ENCODE results near the gene LRRC15.
A peak's percentile ranks its signal among the peaks of the same experiment; 100 is the strongest.

GRCh38 chr3:194404365-194405140, 35.0 kb upstream of the LRRC15 start:
- no peak for TF ChIP-seq MYC (IDR thresholded peaks at IDR 0.05; ENCODE audit: low read depth, low read length)
- TF ChIP-seq, protein P1, sequence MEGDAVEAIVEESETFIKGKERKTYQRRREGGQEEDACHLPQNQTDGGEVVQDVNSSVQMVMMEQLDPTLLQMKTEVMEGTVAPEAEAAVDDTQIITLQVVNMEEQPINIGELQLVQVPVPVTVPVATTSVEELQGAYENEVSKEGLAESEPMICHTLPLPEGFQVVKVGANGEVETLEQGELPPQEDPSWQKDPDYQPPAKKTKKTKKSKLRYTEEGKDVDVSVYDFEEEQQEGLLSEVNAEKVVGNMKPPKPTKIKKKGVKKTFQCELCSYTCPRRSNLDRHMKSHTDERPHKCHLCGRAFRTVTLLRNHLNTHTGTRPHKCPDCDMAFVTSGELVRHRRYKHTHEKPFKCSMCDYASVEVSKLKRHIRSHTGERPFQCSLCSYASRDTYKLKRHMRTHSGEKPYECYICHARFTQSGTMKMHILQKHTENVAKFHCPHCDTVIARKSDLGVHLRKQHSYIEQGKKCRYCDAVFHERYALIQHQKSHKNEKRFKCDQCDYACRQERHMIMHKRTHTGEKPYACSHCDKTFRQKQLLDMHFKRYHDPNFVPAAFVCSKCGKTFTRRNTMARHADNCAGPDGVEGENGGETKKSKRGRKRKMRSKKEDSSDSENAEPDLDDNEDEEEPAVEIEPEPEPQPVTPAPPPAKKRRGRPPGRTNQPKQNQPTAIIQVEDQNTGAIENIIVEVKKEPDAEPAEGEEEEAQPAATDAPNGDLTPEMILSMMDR (IDR thresholded peaks at IDR 0.05; ENCODE audit: low read depth, low read length), result peak; percentile 51

All from NB4 (cell line).